Parathyroid adenoma (tissue), 2 donors: ENCODE measurements around the gene TNS3.

Source experiments
- H2AFZ ChIP-seq: fragments of 300-600 bp; sonication (generic); one replicate; pipeline ENCODE4 v1.7.0; 2017; ENCODE audit warnings: antibody characterized with exemption, mild to moderate bottlenecking
- H3K27ac ChIP-seq: fragments of 300-600 bp; sonication (generic); one replicate; pipeline ENCODE4 v1.7.0; 2017
- H3K27me3 ChIP-seq: fragments of 300-600 bp; sonication (generic); one replicate; pipeline ENCODE4 v1.7.0; 2017; ENCODE audit warnings: low read length; ENCODE audit not compliant: control insufficient read depth, insufficient read depth
- H3K36me3 ChIP-seq: fragments of 300-600 bp; sonication (generic); one replicate; pipeline ENCODE4 v1.7.0; 2017; ENCODE audit warnings: low read length; ENCODE audit not compliant: control insufficient read depth, insufficient read depth
- H3K4me1 ChIP-seq: fragments of 300-600 bp; sonication (generic); one replicate; pipeline ENCODE4 v1.7.0; 2017; ENCODE audit warnings: control low read depth
- H3K4me2 ChIP-seq: fragments of 300-600 bp; sonication (generic); one replicate; pipeline ENCODE4 v1.7.0; 2017; ENCODE audit warnings: low read length
- H3K4me3 ChIP-seq: fragments of 300-600 bp; sonication (generic); one replicate; pipeline ENCODE4 v1.7.0; 2017; ENCODE audit warnings: low read depth, low read length
- H3K79me2 ChIP-seq: fragments of 300-600 bp; sonication (generic); one replicate; pipeline ENCODE4 v1.7.0; 2017; ENCODE audit warnings: control low read depth
- H3K9ac ChIP-seq: fragments of 300-600 bp; sonication (generic); one replicate; pipeline ENCODE4 v1.7.0; 2017; ENCODE audit warnings: mild to moderate bottlenecking
- H3K9me3 ChIP-seq: fragments of 300-600 bp; sonication (generic); one replicate; pipeline ENCODE4 v1.7.0; 2017; ENCODE audit warnings: low read length; ENCODE audit not compliant: control insufficient read depth
- CTCF ChIP-seq: fragments of 300-600 bp; sonication (generic); IDR thresholded peaks from one replicate; pipeline ENCODE4 v1.7.0; 2017; ENCODE audit warnings: antibody characterized with exemption, mild to moderate bottlenecking
- donor health status: primary hyperparathyroidism.

TNS3 gene

GRCh38 chr7:47502240-47502877 is 79.6 kb downstream of the TNS3 start:
- H2AFZ ChIP-seq: peak overlapping the region; percentile 33
- peaks cover 21% of the 10 kb centered on the region for H3K4me1 ChIP-seq
- no peak overlapping the region for H3K4me2 ChIP-seq
- H3K9ac ChIP-seq: no peak overlapping the region
- H3K36me3 ChIP-seq: no peaks in the 10 kb centered on the region
- H3K27ac ChIP-seq: peak overlapping the region; percentile 43
- TF ChIP-seq CTCF: peak; percentile 62
- H3K27me3 ChIP-seq: no peaks in the 10 kb centered on the region
- H3K79me2 ChIP-seq: peaks cover 21% of the 10 kb centered on the region
- H3K9me3 ChIP-seq: no peaks in the 10 kb centered on the region
- no peak overlapping the region for H3K4me3 ChIP-seq

GRCh38 chr7:47501406-47501805 is 80.5 kb downstream of the TNS3 start:
- Histone ChIP-seq H3K79me2 (peaks cover 22% of the 10 kb centered on the region), H3K9ac (no peak overlapping the region), H3K9me3 (no peaks in the 10 kb centered on the region), H3K27me3 (no peaks in the 10 kb centered on the region), H2AFZ (no peak overlapping the region), H3K36me3 (no peaks in the 10 kb centered on the region), H3K4me3 (no peak overlapping the region), H3K4me2 (no peak overlapping the region), H3K27ac (no peak overlapping the region), H3K4me1 (peaks cover 17% of the 10 kb centered on the region)
- no peak for TF ChIP-seq CTCF

- Histone ChIP-seq H2AFZ (peak overlapping the region; percentile 48), H3K4me1 (peaks cover 24% of the 10 kb centered on the region), H3K4me2 (no peak overlapping the region), H3K36me3 (no peaks in the 10 kb centered on the region), H3K4me3 (no peak overlapping the region), H3K9me3 (no peaks in the 10 kb centered on the region), H3K27me3 (no peaks in the 10 kb centered on the region), H3K27ac (peak overlapping the region; percentile 11), H3K79me2 (peaks cover 19% of the 10 kb centered on the region), H3K9ac (no peak overlapping the region)
- no peak for TF ChIP-seq CTCF
Measured at GRCh38 chr7:47500103-47500563, 81.8 kb downstream of the TNS3 start.

- H3K9ac ChIP-seq: no peak overlapping the region
- no peak for TF ChIP-seq CTCF
- H3K79me2 ChIP-seq: peaks cover 14% of the 10 kb centered on the region
- H3K4me2 ChIP-seq: no peak overlapping the region
- H3K9me3 ChIP-seq: no peaks in the 10 kb centered on the region
- peak overlapping the region; percentile 17 for H3K27ac ChIP-seq
- H3K27me3 ChIP-seq: no peaks in the 10 kb centered on the region
- no peaks in the 10 kb centered on the region for H3K36me3 ChIP-seq
- H3K4me3 ChIP-seq: no peak overlapping the region
- H3K4me1 ChIP-seq: peaks cover 24% of the 10 kb centered on the region
- H2AFZ ChIP-seq: peak overlapping the region; percentile 48
Measured at GRCh38 chr7:47498229-47499056, 83.5 kb downstream of the TNS3 start.
